Mesothelial cell of epicardium (in vitro differentiated cells): ENCODE results near the gene LRRC10. TPM values are rescaled to one million over a fixed set of nuclear protein-coding genes. Genes with fewer than 3 reads are reported as not detected.
A peak's percentile ranks its signal among the peaks of the same experiment; 100 is the strongest.

Experiments
- DNase-seq, 2 experiments: peaks; one replicate each; pipeline ENCODE4 v3.0.0; 2021; ENCODE audit warnings: low spot score in 2 of 2; ENCODE audit not compliant: unreplicated experiment in 2 of 2
- H3K27ac Mint-ChIP-seq: 2 replicates; pipeline ENCODE4 v1.8.0; 2021; ENCODE audit warnings: mixed read lengths
- H3K27me3 Mint-ChIP-seq: 2 replicates; pipeline ENCODE4 v1.8.0; 2021; ENCODE audit warnings: low read depth, mixed read lengths
- H3K36me3 Mint-ChIP-seq: 2 replicates; pipeline ENCODE4 v1.8.0; 2021; ENCODE audit warnings: mixed read lengths
- H3K4me1 Mint-ChIP-seq: 2 replicates; pipeline ENCODE4 v1.8.0; 2021; ENCODE audit warnings: mixed read lengths
- H3K4me3 Mint-ChIP-seq: 2 replicates; pipeline ENCODE4 v1.8.0; 2021; ENCODE audit warnings: mild to moderate bottlenecking, moderate library complexity, mixed read lengths
- H3K9me3 Mint-ChIP-seq: 2 replicates; pipeline ENCODE4 v1.8.0; 2021; ENCODE audit warnings: mixed read lengths
- CTCF ChIP-seq: fragments of 200-600 bp; sonication (generic); IDR thresholded peaks from one replicate; pipeline ENCODE4 v1.5.0; 2021; ENCODE audit warnings: antibody characterized with exemption; ENCODE audit not compliant: unreplicated experiment
- total RNA-seq: library from RNA; stranded (reverse); gene quantifications from 3 replicates; pipeline ENCODE4 v1.2.1, GENCODE V29; 2021

LRRC10 gene
- total RNA-seq, 1 donor from 2014 or later = not detected

GRCh38 chr12:69653703-69654102 is 43.0 kb upstream of the LRRC10 start:
- TF ChIP-seq CTCF = no peak
- Mint-ChIP-seq H3K9me3 (no peaks in the 10 kb centered on the region), H3K4me3 (no peak overlapping the region), H3K4me1 (peaks cover 31% of the 10 kb centered on the region), H3K27ac (peak overlapping the region; percentile 13), H3K27me3 (no peaks in the 10 kb centered on the region), H3K36me3 (peaks cover 2% of the 10 kb centered on the region)
- no peak for DNase-seq

GRCh38 chr12:69651922-69652321 is 41.2 kb upstream of the LRRC10 start:
- Mint-ChIP-seq H3K27ac (no peak overlapping the region), H3K27me3 (no peaks in the 10 kb centered on the region), H3K9me3 (no peaks in the 10 kb centered on the region), H3K36me3 (peaks cover 2% of the 10 kb centered on the region), H3K4me1 (peaks cover 27% of the 10 kb centered on the region), H3K4me3 (no peak overlapping the region)
- TF ChIP-seq CTCF = no peak
- DNase-seq = no peak

GRCh38 chr12:69649529-69649928 is 38.8 kb upstream of the LRRC10 start:
- Mint-ChIP-seq H3K4me3 (no peak overlapping the region), H3K27ac (no peak overlapping the region), H3K27me3 (no peaks in the 10 kb centered on the region), H3K4me1 (peaks cover 8% of the 10 kb centered on the region), H3K9me3 (no peaks in the 10 kb centered on the region), H3K36me3 (peaks cover 2% of the 10 kb centered on the region)
- TF ChIP-seq CTCF = no peak
- DNase-seq = no peak

- Mint-ChIP-seq H3K9me3 (no peaks in the 10 kb centered on the region), H3K27ac (no peak overlapping the region), H3K36me3 (no peaks in the 10 kb centered on the region), H3K4me1 (peaks cover 6% of the 10 kb centered on the region), H3K27me3 (no peaks in the 10 kb centered on the region), H3K4me3 (no peak overlapping the region)
- no peak for DNase-seq
- TF ChIP-seq CTCF = no peak
These were observed 37.8 kb upstream of the LRRC10 start for GRCh38 chr12:69648476-69648875.

GRCh38 chr12:69647178-69647577 is 36.5 kb upstream of the LRRC10 start:
- Mint-ChIP-seq H3K9me3 (no peaks in the 10 kb centered on the region), H3K36me3 (no peaks in the 10 kb centered on the region), H3K27me3 (no peaks in the 10 kb centered on the region), H3K4me1 (peaks cover 6% of the 10 kb centered on the region), H3K27ac (no peak overlapping the region), H3K4me3 (no peak overlapping the region)
- no peak for DNase-seq
- no peak for TF ChIP-seq CTCF

GRCh38 chr12:69645031-69645430 is 34.3 kb upstream of the LRRC10 start:
- Mint-ChIP-seq H3K27ac (no peak overlapping the region), H3K36me3 (no peaks in the 10 kb centered on the region), H3K27me3 (no peaks in the 10 kb centered on the region), H3K4me1 (no peaks in the 10 kb centered on the region), H3K9me3 (no peaks in the 10 kb centered on the region), H3K4me3 (no peak overlapping the region)
- no peak for DNase-seq
- no peak for TF ChIP-seq CTCF
